Liver (tissue), 3 donors: Measurements from ENCODE around the gene KCNJ5.

Source experiments
- FOXA1 ChIP-seq: IDR thresholded peaks from 2 replicates; pipeline ENCODE4 v1.6.1; 2016; ENCODE audit warnings: antibody characterized with exemption
- HNF4G ChIP-seq: IDR thresholded peaks from 2 replicates; pipeline ENCODE4 v1.6.1; 2016; ENCODE audit warnings: antibody characterized with exemption
- SP1 ChIP-seq: IDR thresholded peaks from 2 replicates; pipeline ENCODE4 v1.6.1; 2018; ENCODE audit warnings: antibody characterized with exemption, mild to moderate bottlenecking
- TAF1 ChIP-seq: conservative IDR thresholded peaks from 2 replicates; pipeline ENCODE4 v1.6.1; 2016; ENCODE audit warnings: antibody characterized with exemption, mild to moderate bottlenecking
- TF ChIP-seq, protein P1 (sequence below): fragments of 150-350 bp; IDR thresholded peaks from 2 replicates; pipeline ENCODE4 v1.5.1; 2017; ENCODE audit warnings: improper control_type of control experiment, low read depth, low read length; ENCODE audit not compliant: missing input control
- TF ChIP-seq, protein P2 (sequence below): IDR thresholded peaks from 2 replicates; pipeline ENCODE4 v1.6.1; 2016; ENCODE audit warnings: antibody characterized with exemption
- TF ChIP-seq, protein P3 (sequence below): IDR thresholded peaks from 2 replicates; pipeline ENCODE4 v1.6.1; 2016; ENCODE audit warnings: antibody characterized with exemption
- donor health status: healthy.
- donor health status: healthy.

DNA sequence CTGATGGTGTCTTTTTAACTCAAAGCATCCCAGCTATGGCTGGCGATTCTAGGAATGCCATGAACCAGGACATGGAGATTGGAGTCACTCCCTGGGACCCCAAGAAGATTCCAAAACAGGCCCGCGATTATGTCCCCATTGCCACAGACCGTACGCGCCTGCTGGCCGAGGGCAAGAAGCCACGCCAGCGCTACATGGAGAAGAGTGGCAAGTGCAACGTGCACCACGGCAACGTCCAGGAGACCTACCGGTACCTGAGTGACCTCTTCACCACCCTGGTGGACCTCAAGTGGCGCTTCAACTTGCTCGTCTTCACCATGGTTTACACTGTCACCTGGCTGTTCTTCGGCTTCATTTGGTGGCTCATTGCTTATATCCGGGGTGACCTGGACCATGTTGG, 20.1 kb downstream of the KCNJ5 start:
- TF ChIP-seq, protein P1, sequence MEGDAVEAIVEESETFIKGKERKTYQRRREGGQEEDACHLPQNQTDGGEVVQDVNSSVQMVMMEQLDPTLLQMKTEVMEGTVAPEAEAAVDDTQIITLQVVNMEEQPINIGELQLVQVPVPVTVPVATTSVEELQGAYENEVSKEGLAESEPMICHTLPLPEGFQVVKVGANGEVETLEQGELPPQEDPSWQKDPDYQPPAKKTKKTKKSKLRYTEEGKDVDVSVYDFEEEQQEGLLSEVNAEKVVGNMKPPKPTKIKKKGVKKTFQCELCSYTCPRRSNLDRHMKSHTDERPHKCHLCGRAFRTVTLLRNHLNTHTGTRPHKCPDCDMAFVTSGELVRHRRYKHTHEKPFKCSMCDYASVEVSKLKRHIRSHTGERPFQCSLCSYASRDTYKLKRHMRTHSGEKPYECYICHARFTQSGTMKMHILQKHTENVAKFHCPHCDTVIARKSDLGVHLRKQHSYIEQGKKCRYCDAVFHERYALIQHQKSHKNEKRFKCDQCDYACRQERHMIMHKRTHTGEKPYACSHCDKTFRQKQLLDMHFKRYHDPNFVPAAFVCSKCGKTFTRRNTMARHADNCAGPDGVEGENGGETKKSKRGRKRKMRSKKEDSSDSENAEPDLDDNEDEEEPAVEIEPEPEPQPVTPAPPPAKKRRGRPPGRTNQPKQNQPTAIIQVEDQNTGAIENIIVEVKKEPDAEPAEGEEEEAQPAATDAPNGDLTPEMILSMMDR: no peak
- TF ChIP-seq FOXA1 (no peak), TAF1 (no peak), SP1 (no peak), HNF4G (no peak)
- TF ChIP-seq, protein P2, sequence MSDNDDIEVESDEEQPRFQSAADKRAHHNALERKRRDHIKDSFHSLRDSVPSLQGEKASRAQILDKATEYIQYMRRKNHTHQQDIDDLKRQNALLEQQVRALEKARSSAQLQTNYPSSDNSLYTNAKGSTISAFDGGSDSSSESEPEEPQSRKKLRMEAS: no peak
- TF ChIP-seq, protein P3, sequence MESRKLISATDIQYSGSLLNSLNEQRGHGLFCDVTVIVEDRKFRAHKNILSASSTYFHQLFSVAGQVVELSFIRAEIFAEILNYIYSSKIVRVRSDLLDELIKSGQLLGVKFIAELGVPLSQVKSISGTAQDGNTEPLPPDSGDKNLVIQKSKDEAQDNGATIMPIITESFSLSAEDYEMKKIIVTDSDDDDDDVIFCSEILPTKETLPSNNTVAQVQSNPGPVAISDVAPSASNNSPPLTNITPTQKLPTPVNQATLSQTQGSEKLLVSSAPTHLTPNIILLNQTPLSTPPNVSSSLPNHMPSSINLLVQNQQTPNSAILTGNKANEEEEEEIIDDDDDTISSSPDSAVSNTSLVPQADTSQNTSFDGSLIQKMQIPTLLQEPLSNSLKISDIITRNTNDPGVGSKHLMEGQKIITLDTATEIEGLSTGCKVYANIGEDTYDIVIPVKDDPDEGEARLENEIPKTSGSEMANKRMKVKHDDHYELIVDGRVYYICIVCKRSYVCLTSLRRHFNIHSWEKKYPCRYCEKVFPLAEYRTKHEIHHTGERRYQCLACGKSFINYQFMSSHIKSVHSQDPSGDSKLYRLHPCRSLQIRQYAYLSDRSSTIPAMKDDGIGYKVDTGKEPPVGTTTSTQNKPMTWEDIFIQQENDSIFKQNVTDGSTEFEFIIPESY: no peak
